Thyroid gland (tissue), 4 donors: Measurements from ENCODE around the gene CNTD1.

Source experiments
- POLR2A ChIP-seq, 2 donors: fragments of 450-650 bp; IDR thresholded peaks; one replicate each; pipeline ENCODE4 v1.6.1; 2017; ENCODE audit warnings: antibody characterized with exemption in 2 of 2, mild to moderate bottlenecking in 2 of 2, moderate library complexity in 1 of 2
- TF ChIP-seq, protein P1 (sequence below), 6 experiments: fragments of 200-600 bp in 3 of 6; fragments of 450-650 bp in 3 of 6; sonication (generic) in 3 of 6; IDR thresholded peaks; one replicate each; pipeline ENCODE4 v1.5.1; 2016 to 2019; ENCODE audit warnings: antibody characterized with exemption in 6 of 6, mild to moderate bottlenecking in 2 of 6, inconsistent platforms in 1 of 6, moderate library complexity in 1 of 6

- TF ChIP-seq, protein P1, sequence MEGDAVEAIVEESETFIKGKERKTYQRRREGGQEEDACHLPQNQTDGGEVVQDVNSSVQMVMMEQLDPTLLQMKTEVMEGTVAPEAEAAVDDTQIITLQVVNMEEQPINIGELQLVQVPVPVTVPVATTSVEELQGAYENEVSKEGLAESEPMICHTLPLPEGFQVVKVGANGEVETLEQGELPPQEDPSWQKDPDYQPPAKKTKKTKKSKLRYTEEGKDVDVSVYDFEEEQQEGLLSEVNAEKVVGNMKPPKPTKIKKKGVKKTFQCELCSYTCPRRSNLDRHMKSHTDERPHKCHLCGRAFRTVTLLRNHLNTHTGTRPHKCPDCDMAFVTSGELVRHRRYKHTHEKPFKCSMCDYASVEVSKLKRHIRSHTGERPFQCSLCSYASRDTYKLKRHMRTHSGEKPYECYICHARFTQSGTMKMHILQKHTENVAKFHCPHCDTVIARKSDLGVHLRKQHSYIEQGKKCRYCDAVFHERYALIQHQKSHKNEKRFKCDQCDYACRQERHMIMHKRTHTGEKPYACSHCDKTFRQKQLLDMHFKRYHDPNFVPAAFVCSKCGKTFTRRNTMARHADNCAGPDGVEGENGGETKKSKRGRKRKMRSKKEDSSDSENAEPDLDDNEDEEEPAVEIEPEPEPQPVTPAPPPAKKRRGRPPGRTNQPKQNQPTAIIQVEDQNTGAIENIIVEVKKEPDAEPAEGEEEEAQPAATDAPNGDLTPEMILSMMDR (IDR thresholded peaks at IDR 0.05), result no peak
- TF ChIP-seq POLR2A (IDR thresholded peaks at IDR 0.05), result no peak
Observed at GRCh38 chr17:42779936-42780850, 18.5 kb upstream of the CNTD1 start, which contains the start of gene WNK4.
